Muscle layer of duodenum (tissue), 2 donors: ENCODE results near the gene LPA.
"Not testable (repeated sequence)": the region's sequence is repeated elsewhere in the genome, so short reads cannot be mapped to it uniquely, and the experiment has no call there.

Experiments
- H3K27ac ChIP-seq: one replicate; pipeline ENCODE4 v1.7.0; 2013; ENCODE audit warnings: mild to moderate bottlenecking, low read length
- H3K27me3 ChIP-seq: one replicate; pipeline ENCODE4 v1.7.0; 2013; ENCODE audit warnings: low read depth, mild to moderate bottlenecking, control low read depth, low read length
- H3K36me3 ChIP-seq, 2 donors: one replicate each; pipeline ENCODE4 v1.7.0; 2013; ENCODE audit warnings: low read length in 2 of 2, control low read depth in 1 of 2, mild to moderate bottlenecking in 1 of 2; ENCODE audit not compliant: insufficient read depth in 2 of 2, control insufficient read depth in 1 of 2
- H3K4me1 ChIP-seq, 2 donors: one replicate each; pipeline ENCODE4 v1.7.0; 2013; ENCODE audit warnings: low read length in 2 of 2, mild to moderate bottlenecking in 2 of 2, control low read depth in 1 of 2, moderate library complexity in 1 of 2; ENCODE audit not compliant: insufficient read depth in 2 of 2, control insufficient read depth in 1 of 2
- H3K4me3 ChIP-seq, 2 donors: one replicate each; pipeline ENCODE4 v1.7.0; 2013; ENCODE audit warnings: low read length in 2 of 2, low read depth in 1 of 2, mild to moderate bottlenecking in 1 of 2
- H3K9me3 ChIP-seq, 2 donors: one replicate each; pipeline ENCODE4 v1.7.0; 2013; ENCODE audit warnings: low read length in 2 of 2, control low read depth in 1 of 2, mild to moderate bottlenecking in 1 of 2; ENCODE audit not compliant: control insufficient read depth in 1 of 2
- donor health status: healthy.

The LPA gene, protein sequence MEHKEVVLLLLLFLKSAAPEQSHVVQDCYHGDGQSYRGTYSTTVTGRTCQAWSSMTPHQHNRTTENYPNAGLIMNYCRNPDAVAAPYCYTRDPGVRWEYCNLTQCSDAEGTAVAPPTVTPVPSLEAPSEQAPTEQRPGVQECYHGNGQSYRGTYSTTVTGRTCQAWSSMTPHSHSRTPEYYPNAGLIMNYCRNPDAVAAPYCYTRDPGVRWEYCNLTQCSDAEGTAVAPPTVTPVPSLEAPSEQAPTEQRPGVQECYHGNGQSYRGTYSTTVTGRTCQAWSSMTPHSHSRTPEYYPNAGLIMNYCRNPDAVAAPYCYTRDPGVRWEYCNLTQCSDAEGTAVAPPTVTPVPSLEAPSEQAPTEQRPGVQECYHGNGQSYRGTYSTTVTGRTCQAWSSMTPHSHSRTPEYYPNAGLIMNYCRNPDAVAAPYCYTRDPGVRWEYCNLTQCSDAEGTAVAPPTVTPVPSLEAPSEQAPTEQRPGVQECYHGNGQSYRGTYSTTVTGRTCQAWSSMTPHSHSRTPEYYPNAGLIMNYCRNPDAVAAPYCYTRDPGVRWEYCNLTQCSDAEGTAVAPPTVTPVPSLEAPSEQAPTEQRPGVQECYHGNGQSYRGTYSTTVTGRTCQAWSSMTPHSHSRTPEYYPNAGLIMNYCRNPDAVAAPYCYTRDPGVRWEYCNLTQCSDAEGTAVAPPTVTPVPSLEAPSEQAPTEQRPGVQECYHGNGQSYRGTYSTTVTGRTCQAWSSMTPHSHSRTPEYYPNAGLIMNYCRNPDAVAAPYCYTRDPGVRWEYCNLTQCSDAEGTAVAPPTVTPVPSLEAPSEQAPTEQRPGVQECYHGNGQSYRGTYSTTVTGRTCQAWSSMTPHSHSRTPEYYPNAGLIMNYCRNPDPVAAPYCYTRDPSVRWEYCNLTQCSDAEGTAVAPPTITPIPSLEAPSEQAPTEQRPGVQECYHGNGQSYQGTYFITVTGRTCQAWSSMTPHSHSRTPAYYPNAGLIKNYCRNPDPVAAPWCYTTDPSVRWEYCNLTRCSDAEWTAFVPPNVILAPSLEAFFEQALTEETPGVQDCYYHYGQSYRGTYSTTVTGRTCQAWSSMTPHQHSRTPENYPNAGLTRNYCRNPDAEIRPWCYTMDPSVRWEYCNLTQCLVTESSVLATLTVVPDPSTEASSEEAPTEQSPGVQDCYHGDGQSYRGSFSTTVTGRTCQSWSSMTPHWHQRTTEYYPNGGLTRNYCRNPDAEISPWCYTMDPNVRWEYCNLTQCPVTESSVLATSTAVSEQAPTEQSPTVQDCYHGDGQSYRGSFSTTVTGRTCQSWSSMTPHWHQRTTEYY (N-terminal part only)

GRCh38 chr6:160664198-160664597 lies at the start of gene LPA:
LPA (minus strand) TSS chr6:160664275; CDS start chr6:160664214, 61 bp downstream.
- not testable (repeated sequence) for H3K9me3 ChIP-seq, H3K27ac ChIP-seq, H3K4me3 ChIP-seq, H3K36me3 ChIP-seq, H3K4me1 ChIP-seq, H3K27me3 ChIP-seq

DNA sequence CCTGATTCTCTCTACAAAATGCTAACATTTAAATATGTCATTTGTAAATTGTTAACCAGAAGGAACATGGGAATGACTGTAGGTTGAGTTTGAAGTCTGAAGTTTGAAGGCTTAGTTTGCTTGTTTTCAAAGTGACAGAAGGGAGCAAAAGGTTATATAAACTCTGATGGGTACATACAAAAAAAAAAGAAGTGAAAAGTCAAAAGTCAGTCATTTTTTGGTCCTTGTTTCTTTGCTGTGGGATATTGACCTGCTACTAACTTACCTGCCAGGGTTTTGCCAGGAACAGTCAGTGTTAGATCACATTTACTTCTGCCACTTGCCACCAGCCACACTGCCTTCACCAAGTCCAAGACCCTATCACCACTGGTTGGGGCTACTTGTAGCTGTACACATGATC lies 44.9 kb upstream of the LPA start:
- not testable (repeated sequence) for H3K27ac ChIP-seq, H3K27me3 ChIP-seq, H3K4me3 ChIP-seq, H3K9me3 ChIP-seq, H3K4me1 ChIP-seq, H3K36me3 ChIP-seq

GRCh38 chr6:160704688-160705087 lies 40.6 kb upstream of the LPA start:
- not testable (repeated sequence) for H3K27me3 ChIP-seq, H3K9me3 ChIP-seq, H3K36me3 ChIP-seq, H3K4me1 ChIP-seq, H3K27ac ChIP-seq, H3K4me3 ChIP-seq

DNA sequence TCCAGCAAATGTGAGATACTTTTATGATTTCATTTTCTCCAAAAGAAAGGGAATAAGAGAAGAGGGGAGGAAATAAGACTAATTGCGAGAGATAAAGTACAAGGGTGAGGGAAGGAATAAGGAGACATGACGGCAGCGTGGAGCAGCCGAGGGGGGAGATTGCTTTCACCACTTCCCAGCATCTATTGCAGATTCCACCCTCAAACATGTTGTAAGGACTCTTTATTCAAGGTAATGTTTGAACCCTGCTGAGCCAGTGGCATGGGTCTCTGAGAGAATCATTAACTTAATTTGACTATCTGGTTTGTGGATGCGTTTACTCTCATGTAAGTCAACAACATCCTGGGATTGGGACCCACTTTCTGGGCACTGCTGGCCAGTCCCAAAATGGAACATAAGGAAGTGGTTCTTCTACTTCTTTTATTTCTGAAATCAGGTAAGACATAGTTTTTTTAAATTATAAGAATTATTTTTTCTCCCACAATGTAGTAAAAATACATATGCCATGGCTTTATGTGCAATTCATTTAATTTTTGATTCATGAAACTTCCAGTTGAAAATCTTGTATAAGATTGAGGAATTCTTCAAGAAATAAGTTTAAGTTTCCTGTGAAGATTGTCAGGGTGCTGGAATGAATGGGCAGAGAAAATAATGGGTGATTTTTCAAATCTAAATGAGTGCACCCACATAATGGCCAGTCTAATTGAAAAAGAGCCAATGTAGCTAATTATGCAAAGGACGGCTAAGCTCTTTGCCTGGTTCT lies 38.0 kb upstream of the LPA start, which contains the start of gene PLG:
PLG (plus strand) TSS at position 327 of the 763 bp plus-strand sequence; CDS start at position 388, 61 bp downstream.
- H3K27ac ChIP-seq, H3K4me1 ChIP-seq, H3K36me3 ChIP-seq, H3K27me3 ChIP-seq, H3K4me3 ChIP-seq, H3K9me3 ChIP-seq: not testable (repeated sequence)

- H3K4me1 ChIP-seq: no peaks in the 10 kb centered on the region
- H3K4me3 ChIP-seq: no peak overlapping the region
- no peak overlapping the region for H3K27ac ChIP-seq
- peaks cover 0 to 2% of the 10 kb centered on the region in 2 donors for H3K9me3 ChIP-seq
- no peaks in the 10 kb centered on the region for H3K27me3 ChIP-seq
- no peaks in the 10 kb centered on the region for H3K36me3 ChIP-seq
Measured at GRCh38 chr6:160697826-160698225, 33.8 kb upstream of the LPA start.

DNA sequence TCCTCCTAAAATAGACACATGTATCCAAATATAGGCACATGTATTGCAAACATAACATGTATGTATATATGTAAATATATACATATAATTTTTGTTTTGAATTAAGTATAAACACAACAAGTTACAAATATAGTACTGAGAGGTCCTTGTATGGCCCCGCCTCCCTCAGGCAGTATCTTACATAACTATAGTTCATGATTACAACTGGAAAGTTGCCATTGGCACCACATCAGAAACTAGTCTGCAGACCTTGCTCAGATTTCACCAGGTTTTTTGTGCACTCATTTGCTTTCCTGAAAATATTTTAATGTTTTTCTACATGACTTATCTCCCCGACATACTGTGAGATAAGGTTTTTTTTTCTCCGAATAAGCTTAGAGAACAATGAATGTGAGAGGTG lies 32.8 kb upstream of the LPA start:
- not testable (repeated sequence) for H3K27ac ChIP-seq, H3K9me3 ChIP-seq, H3K36me3 ChIP-seq, H3K4me3 ChIP-seq, H3K27me3 ChIP-seq, H3K4me1 ChIP-seq

DNA sequence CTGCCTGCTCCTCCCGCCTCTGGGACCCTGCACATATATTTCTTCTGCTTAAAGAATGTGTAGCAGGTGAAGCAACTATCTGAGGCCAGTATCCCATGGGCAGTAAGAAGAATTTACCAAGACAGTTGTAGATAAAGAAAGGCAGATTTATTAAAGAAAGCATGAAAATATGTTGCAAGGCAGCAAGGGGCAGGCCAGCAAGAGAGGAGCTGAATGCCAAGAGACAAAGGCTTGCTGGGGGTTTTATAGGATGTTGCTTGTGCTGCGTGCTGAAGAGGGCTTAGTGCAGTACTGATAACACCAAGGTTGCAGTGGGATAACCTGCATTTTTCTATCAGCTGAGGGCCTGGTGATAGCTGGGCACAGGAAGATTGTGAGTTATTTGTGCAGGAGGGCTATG lies 31.5 kb upstream of the LPA start:
- H3K9me3 ChIP-seq, H3K4me3 ChIP-seq, H3K4me1 ChIP-seq, H3K27ac ChIP-seq, H3K27me3 ChIP-seq, H3K36me3 ChIP-seq: not testable (repeated sequence)

GRCh38 chr6:160695025-160695424 lies 30.9 kb upstream of the LPA start:
- not testable (repeated sequence) for H3K9me3 ChIP-seq, H3K4me3 ChIP-seq, H3K27me3 ChIP-seq, H3K4me1 ChIP-seq, H3K27ac ChIP-seq, H3K36me3 ChIP-seq

GRCh38 chr6:160692369-160692959 lies 28.4 kb upstream of the LPA start:
- no peak overlapping the region for H3K4me3 ChIP-seq
- H3K4me1 ChIP-seq: no peaks in the 10 kb centered on the region
- H3K27ac ChIP-seq: no peak overlapping the region
- H3K9me3 ChIP-seq: peaks cover 0 to 2% of the 10 kb centered on the region in 2 donors
- no peaks in the 10 kb centered on the region for H3K27me3 ChIP-seq
- no peaks in the 10 kb centered on the region for H3K36me3 ChIP-seq

DNA sequence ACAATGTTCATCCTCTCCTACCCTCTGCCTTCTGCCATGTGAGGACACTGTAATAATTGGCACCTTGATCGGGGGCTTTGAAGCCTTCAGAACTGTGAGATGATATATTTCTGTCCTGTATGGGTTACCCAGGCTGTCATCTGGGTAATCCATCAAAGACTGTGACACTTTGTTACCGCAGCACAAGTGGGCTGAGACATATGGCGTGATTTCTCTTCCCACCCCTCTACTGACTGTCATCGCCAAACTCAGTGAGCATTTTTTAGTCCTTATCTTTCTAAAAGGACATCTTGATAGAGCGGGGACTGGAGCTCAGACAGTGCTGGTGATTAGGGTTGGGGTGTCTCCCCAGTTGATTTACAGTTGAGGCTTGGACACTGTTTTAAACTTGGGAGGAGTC lies 27.5 kb upstream of the LPA start:
- Histone ChIP-seq H3K4me3 (no peak overlapping the region), H3K9me3 (peaks cover 0 to 2% of the 10 kb centered on the region in 2 donors), H3K4me1 (no peaks in the 10 kb centered on the region), H3K36me3 (no peaks in the 10 kb centered on the region), H3K27me3 (no peaks in the 10 kb centered on the region), H3K27ac (no peak overlapping the region)
